Coronary artery (tissue), 2 donors: ENCODE measurements around the gene MAP1B.

Source experiments
- DNase-seq: peaks from one replicate; pipeline ENCODE4 v3.0.0-alpha.2; 2017; ENCODE audit warnings: low spot score
- H3K27ac ChIP-seq, 2 donors: fragments of 200-600 bp; sonication (generic); one replicate each; pipeline ENCODE4 v1.5.1; 2016 to 2019
- H3K4me3 ChIP-seq: fragments of 200-600 bp; sonication (generic); 2 replicates; pipeline ENCODE4 v1.5.1; 2016; ENCODE audit warnings: mild to moderate bottlenecking, moderate library complexity
- TF ChIP-seq, protein P1 (sequence below): fragments of 200-600 bp; sonication (generic); IDR thresholded peaks from one replicate; pipeline ENCODE4 v1.5.1; 2019; ENCODE audit warnings: antibody characterized with exemption

MAP1B gene

DNA sequence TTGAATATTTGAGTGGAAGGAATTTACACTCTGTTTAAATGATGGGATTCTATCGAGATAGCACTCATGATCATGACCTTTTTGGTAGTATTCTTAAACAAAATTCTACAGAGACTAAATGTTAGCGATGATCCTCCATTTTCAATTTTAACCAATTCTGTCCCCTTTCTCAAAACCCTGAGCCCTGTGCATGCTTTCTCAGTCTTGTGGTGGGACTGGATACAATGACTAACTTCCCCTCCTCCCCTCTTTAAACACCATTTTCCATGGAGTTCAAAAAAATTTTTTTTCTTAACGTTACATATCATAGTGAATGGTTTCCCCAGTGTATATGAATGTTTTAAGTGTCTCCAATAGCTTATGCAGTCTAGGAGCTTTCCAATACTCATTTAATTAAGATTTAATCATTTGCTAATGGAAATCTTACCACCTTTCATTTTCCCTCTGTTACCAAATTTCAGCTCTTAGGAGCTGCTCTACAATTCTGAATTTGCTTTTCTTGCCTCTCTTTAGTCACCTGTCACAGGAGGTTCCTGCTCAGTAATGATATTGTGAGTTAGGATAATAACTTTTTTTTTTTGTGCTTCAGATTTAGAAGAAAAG is 101.2 kb downstream of the MAP1B start:
- Histone ChIP-seq H3K4me3 (no peak overlapping the region), H3K27ac (no peak overlapping the region)
- TF ChIP-seq, protein P1, sequence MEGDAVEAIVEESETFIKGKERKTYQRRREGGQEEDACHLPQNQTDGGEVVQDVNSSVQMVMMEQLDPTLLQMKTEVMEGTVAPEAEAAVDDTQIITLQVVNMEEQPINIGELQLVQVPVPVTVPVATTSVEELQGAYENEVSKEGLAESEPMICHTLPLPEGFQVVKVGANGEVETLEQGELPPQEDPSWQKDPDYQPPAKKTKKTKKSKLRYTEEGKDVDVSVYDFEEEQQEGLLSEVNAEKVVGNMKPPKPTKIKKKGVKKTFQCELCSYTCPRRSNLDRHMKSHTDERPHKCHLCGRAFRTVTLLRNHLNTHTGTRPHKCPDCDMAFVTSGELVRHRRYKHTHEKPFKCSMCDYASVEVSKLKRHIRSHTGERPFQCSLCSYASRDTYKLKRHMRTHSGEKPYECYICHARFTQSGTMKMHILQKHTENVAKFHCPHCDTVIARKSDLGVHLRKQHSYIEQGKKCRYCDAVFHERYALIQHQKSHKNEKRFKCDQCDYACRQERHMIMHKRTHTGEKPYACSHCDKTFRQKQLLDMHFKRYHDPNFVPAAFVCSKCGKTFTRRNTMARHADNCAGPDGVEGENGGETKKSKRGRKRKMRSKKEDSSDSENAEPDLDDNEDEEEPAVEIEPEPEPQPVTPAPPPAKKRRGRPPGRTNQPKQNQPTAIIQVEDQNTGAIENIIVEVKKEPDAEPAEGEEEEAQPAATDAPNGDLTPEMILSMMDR = no peak
- no peak for DNase-seq

DNA sequence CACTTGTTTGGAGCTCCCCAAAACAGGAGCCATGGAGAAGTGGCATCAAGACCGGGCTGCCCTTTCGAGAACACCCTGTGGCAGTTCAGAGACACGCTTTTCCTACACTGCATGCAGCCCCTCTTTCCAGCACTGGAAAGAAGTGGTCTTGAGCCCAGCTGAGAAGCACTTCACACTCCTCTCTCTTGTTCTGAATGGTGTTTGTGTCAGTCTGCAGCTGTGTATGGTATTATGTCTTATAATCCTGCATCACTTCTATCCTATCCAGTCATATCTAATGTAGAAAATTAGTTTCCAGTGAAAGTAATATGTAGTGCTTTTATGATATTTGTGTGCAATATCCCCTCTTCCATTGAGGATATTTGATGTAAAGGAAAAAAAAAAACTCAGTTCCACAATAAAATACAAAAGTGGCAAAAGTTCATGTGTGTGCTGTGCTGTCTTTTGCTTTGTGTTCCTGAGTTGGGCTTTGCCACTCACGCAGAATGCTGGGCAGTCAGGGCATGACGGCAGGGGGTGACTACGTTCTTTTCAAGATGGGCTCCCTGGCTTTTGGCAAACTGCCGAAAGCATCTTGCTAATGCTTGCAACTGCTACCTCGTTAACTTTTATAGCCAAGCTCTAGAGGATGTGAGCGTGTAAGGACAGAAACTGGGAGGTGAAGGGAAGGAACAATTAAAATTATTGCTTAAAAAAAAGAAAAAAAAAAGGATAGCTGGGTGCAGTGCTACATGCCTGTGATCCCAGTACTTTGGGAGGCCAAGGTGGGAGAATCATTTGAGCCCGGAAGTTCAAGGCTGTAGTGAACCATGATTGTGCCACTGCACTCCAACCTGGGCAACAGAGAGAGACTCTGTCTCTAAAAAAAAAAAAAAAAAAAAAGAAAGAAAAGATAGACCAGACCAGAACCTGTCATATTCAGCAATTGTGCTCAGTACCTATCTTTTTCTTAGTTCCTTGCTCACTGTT is 102.2 kb downstream of the MAP1B start:
- Histone ChIP-seq H3K27ac (no peak overlapping the region), H3K4me3 (no peak overlapping the region)
- no peak for DNase-seq
- TF ChIP-seq, protein P1 = no peak

DNA sequence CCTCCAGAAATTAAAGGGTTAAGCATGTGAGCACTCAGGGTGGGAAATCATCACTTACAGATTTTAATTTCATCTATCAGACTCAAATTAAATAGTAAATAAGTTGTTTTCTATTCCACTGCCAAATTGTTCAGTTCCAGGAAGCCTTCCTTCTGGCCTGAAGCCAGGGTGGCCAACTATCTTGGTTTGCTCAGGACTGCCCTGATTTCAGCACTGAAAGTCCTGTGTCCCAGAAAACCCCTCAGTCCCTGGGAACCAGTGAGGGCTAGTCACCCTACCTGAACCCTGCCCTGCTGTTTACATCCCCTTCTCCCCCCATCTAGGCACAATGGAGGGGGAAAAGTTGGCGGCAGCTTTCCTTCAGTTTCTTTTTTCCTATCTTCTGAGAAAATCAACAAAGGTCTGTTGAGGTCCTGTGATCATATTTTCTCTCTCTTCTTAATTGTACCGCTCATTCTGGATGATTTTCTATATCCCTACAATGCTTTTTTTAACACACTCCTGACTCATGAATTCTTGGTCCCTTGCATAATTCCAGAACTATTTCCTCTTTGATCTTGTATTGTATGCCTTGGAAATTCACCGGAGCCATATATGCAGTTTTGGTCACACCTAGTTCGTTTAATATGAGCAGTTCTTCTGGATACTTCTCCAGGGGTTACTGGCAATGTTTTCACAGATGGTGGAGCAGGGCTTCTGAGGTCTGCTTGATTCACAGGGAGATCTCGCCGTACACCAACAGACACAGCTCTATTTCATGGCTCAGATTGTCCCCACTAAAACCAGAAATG is 103.8 kb downstream of the MAP1B start:
- TF ChIP-seq, protein P1 = no peak
- Histone ChIP-seq H3K27ac (peak overlapping the region; percentile 69 to 73), H3K4me3 (peak overlapping the region; percentile 1)
- no peak for DNase-seq

DNA sequence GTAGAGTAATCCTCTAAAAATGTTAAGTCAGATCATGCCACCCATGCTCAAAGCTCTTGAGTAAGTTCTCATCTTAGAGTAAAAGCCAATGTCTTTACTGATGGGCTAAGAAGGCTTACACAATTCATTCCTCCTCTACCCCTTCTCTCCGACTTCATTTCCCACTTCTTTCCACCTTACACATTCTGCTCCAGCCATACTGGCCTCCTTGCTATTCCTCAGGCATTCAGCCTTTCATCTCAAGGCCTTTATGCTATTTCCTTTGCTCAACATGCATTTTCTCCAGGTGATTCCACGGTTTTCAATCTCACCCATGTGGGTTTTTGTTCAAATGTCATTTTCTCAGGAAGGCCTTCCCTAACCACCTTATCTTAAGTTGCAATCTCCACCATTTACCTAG is 104.9 kb downstream of the MAP1B start:
- TF ChIP-seq, protein P1 = no peak
- DNase-seq = no peak
- Histone ChIP-seq H3K27ac (no peak overlapping the region), H3K4me3 (no peak overlapping the region)

DNA sequence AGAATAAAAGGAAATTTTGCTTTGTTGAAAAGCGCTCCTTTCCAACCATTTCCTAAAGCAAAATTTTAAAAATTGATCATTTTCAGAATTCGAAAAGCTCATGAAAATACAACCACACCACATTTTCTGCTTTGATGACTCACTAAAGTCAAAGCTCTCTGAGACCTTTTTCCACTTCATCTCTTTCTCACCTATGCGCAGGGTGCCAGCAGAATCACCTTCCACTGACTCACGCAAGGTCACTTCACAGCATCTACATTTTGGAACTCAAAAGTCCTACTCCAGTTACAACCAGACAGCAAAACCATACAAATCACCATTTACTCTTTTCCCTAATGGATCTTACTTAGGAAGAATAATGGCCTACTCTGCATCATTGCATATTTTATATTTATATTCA is 106.2 kb downstream of the MAP1B start:
- Histone ChIP-seq H3K4me3 (no peak overlapping the region), H3K27ac (no peak overlapping the region)
- DNase-seq = no peak
- TF ChIP-seq, protein P1 = no peak

DNA sequence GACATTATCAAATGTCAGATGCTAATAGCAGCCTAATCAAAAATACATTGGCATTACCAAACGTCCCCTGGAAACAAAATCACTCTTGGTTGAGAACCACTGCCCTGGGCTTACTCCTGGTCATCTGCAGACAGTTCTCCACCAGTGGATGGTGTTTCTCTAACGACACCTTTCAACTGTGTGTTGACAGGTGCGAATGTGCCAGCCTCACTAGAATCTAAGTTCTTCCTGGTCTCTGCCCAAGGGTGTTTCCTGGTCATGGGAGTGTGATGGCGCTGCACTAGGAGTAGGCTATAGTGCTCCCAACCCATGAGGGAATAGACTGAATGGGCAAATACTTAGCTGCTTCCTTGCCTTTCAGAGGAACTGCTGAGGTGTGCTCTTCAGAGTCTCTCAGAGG is 106.9 kb downstream of the MAP1B start:
- TF ChIP-seq, protein P1 = no peak
- Histone ChIP-seq H3K4me3 (no peak overlapping the region), H3K27ac (no peak overlapping the region)
- DNase-seq = no peak
